NCI-H146 (cell line): ENCODE data around the gene INPP4A.

ENCODE experiments used
- DNase-seq: peaks from one replicate; lab custom pipeline; 2025; lab: John Stamatoyannopoulos, UW

Gene INPP4A

GRCh38 chr2:98637401-98638147 lies 192.9 kb downstream of the INPP4A start:
- no peak for DNase-seq

GRCh38 chr2:98643496-98644100 lies 198.9 kb downstream of the INPP4A start:
- no peak for DNase-seq
